Epithelial cell of proximal tubule (primary cell): ENCODE data around the gene SEC14L5. TPM values are rescaled to one million over a fixed set of nuclear protein-coding genes. Genes with fewer than 3 reads are reported as not detected.

Experiments
- DNase-seq: peaks from one replicate; pipeline ENCODE4 v3.0.0-alpha.2; 2011; ENCODE audit warnings: low read depth
- H3K4me3 ChIP-seq: 2 replicates; pipeline ENCODE4 v1.5.1; 2011; ENCODE audit warnings: low read depth, mild to moderate bottlenecking, low read length
- CTCF ChIP-seq: conservative IDR thresholded peaks from 2 replicates; pipeline ENCODE4 v1.5.1; 2012; ENCODE audit warnings: low read depth, mild to moderate bottlenecking, low read length
- total RNA-seq: library from RNA; depleted of rRNA; stranded (reverse); fragments of >200 nt; gene quantifications from 2 replicates; pipeline ENCODE4 v1.2.3, GENCODE V29; 2015

Gene SEC14L5
- total RNA-seq, 1 donor from 2014 or later = under 0.01 TPM

GRCh38 chr16:4913774-4914525 is 44.2 kb upstream of the SEC14L5 start:
- TF ChIP-seq CTCF = no peak
- no peak overlapping the region for H3K4me3 ChIP-seq
- DNase-seq = no peak

- DNase-seq = no peak
- TF ChIP-seq CTCF = no peak
- H3K4me3 ChIP-seq = no peak overlapping the region
Observed at GRCh38 chr16:4914528-4915225, 43.5 kb upstream of the SEC14L5 start.

- DNase-seq = peak; percentile 46
- H3K4me3 ChIP-seq = no peak overlapping the region
Observed at GRCh38 chr16:4915226-4915761, 42.8 kb upstream of the SEC14L5 start.

GRCh38 chr16:4917117-4917516 is 41.0 kb upstream of the SEC14L5 start:
- no peak overlapping the region for H3K4me3 ChIP-seq
- no peak for DNase-seq
- TF ChIP-seq CTCF = no peak

More at GRCh38 chr16:4915226-4915761, 42.8 kb upstream of the SEC14L5 start:
- no peak for TF ChIP-seq CTCF

- TF ChIP-seq CTCF = no peak
- H3K4me3 ChIP-seq = no peak overlapping the region
- DNase-seq = no peak
Observed at GRCh38 chr16:4918781-4919251, 39.3 kb upstream of the SEC14L5 start.

GRCh38 chr16:4920826-4921225 is 37.3 kb upstream of the SEC14L5 start:
- H3K4me3 ChIP-seq = no peak overlapping the region
- no peak for TF ChIP-seq CTCF
- DNase-seq = no peak
